Neural progenitor cell (in vitro differentiated cells): ENCODE results near the gene ELFN1. TPM values are rescaled to one million over a fixed set of nuclear protein-coding genes. Genes with fewer than 3 reads are reported as not detected.
A peak's percentile ranks its signal among the peaks of the same experiment; 100 is the strongest.

Experiments
- DNase-seq: peaks from one replicate; pipeline ENCODE4 v3.0.0-alpha.2; 2016; ENCODE audit warnings: low spot score
- H2AFZ ChIP-seq: fragments of 200-600 bp; sonication (generic); replicated peaks from 2 replicates; pipeline ENCODE4 v1.6.1; 2016; ENCODE audit warnings: antibody characterized with exemption
- H3F3A ChIP-seq: fragments of 200-600 bp; sonication (generic); 2 replicates; pipeline ENCODE4 v1.6.1; 2016; ENCODE audit warnings: antibody characterized with exemption, low read depth
- H3K27ac ChIP-seq: fragments of 200-600 bp; sonication (generic); 2 replicates; pipeline ENCODE4 v1.5.1; 2016; ENCODE audit warnings: mild to moderate bottlenecking
- H3K27me3 ChIP-seq: fragments of 200-600 bp; sonication (generic); 2 replicates; pipeline ENCODE4 v1.6.1; 2016; ENCODE audit warnings: mild to moderate bottlenecking, moderate library complexity
- H3K36me3 ChIP-seq: fragments of 200-600 bp; sonication (generic); 2 replicates; pipeline ENCODE4 v1.5.1; 2016
- H3K4me1 ChIP-seq: fragments of 200-600 bp; sonication (generic); 2 replicates; pipeline ENCODE4 v1.6.1; 2016; ENCODE audit warnings: mixed run types
- H3K4me2 ChIP-seq: fragments of 200-600 bp; sonication (generic); 2 replicates; pipeline ENCODE4 v1.6.1; 2016
- H3K4me3 ChIP-seq: fragments of 200-600 bp; sonication (generic); 2 replicates; pipeline ENCODE4 v1.5.1; 2016
- H3K79me2 ChIP-seq: fragments of 200-600 bp; sonication (generic); 2 replicates; pipeline ENCODE4 v1.6.1; 2016; ENCODE audit warnings: low read depth
- H3K9ac ChIP-seq: fragments of 200-600 bp; sonication (generic); 2 replicates; pipeline ENCODE4 v1.6.1; 2016
- H3K9me3 ChIP-seq: fragments of 200-600 bp; sonication (generic); 2 replicates; pipeline ENCODE4 v1.5.1; 2016; ENCODE audit warnings: low read depth
- H4K20me1 ChIP-seq: fragments of 200-600 bp; sonication (generic); 2 replicates; pipeline ENCODE4 v1.6.1; 2016; ENCODE audit warnings: low read depth
- H3K27ac Mint-ChIP-seq: 3 replicates; pipeline ENCODE4 v1.8.0; 2021; ENCODE audit warnings: mixed read lengths
- H3K27me3 Mint-ChIP-seq: 2 replicates; pipeline ENCODE4 v1.8.0; 2022; ENCODE audit warnings: low read depth, mild to moderate bottlenecking, inconsistent platforms, moderate library complexity, mixed read lengths; ENCODE audit not compliant: insufficient read depth
- H3K36me3 Mint-ChIP-seq: 3 replicates; pipeline ENCODE4 v1.8.0; 2021; ENCODE audit warnings: mixed read lengths
- H3K4me1 Mint-ChIP-seq: 3 replicates; pipeline ENCODE4 v1.8.0; 2021; ENCODE audit warnings: mixed read lengths
- H3K4me3 Mint-ChIP-seq: 3 replicates; pipeline ENCODE4 v1.8.0; 2021; ENCODE audit warnings: mild to moderate bottlenecking, moderate library complexity, mixed read lengths
- H3K9me3 Mint-ChIP-seq: 3 replicates; pipeline ENCODE4 v1.8.0; 2020; ENCODE audit warnings: mixed read lengths
- CTCF ChIP-seq: fragments of 200-600 bp; sonication (generic); IDR thresholded peaks from 2 replicates; pipeline ENCODE4 v1.5.1; 2017; ENCODE audit warnings: antibody characterized with exemption, mild to moderate bottlenecking
- EZH2 ChIP-seq: fragments of 200-600 bp; sonication (generic); IDR thresholded peaks from 2 replicates; pipeline ENCODE4 v1.6.1; 2017; ENCODE audit warnings: antibody characterized with exemption, mild to moderate bottlenecking, moderate library complexity
- EZH2phosphoT487 ChIP-seq: fragments of 200-600 bp; sonication (generic); IDR thresholded peaks from 2 replicates; pipeline ENCODE4 v1.6.1; 2017; ENCODE audit warnings: antibody characterized with exemption
- total RNA-seq: library from RNA; depleted of rRNA; stranded (reverse); fragments of >200 nt; gene quantifications from 2 replicates; pipeline ENCODE4 v1.2.3, GENCODE V29; 2015; ENCODE audit warnings: low replicate concordance

Gene ELFN1
- total RNA-seq, 1 donor from 2014 or later = 2.2 TPM

GRCh38 chr7:1736484-1736817 is 66.4 kb downstream of the ELFN1 start:
- DNase-seq = no peak
- Histone ChIP-seq H3K4me1 (no peaks in the 10 kb centered on the region), H3K27ac (no peak overlapping the region), H3K4me3 (no peak overlapping the region), H4K20me1 (peaks cover 10% of the 10 kb centered on the region), H3K4me2 (no peak overlapping the region), H3K27me3 (no peaks in the 10 kb centered on the region), H3F3A (no peaks in the 10 kb centered on the region), H3K9ac (no peak overlapping the region), H3K36me3 (no peaks in the 10 kb centered on the region), H3K79me2 (no peaks in the 10 kb centered on the region), H2AFZ (no peak overlapping the region), H3K9me3 (no peaks in the 10 kb centered on the region)
- TF ChIP-seq EZH2 (no peak), EZH2phosphoT487 (no peak), CTCF (no peak)
- H3K36me3 Mint-ChIP-seq = no peaks in the 10 kb centered on the region
- H3K9me3 Mint-ChIP-seq = no peaks in the 10 kb centered on the region
- H3K27me3 Mint-ChIP-seq = peaks cover 7% of the 10 kb centered on the region
- peak overlapping the region; percentile 33 for H3K27ac Mint-ChIP-seq
- H3K4me1 Mint-ChIP-seq = peaks cover 22% of the 10 kb centered on the region
- no peak overlapping the region for H3K4me3 Mint-ChIP-seq

- Histone ChIP-seq H3K27ac (no peak overlapping the region), H3K9me3 (no peaks in the 10 kb centered on the region), H3K79me2 (no peaks in the 10 kb centered on the region), H3K9ac (no peak overlapping the region), H3K4me3 (no peak overlapping the region), H3K27me3 (no peaks in the 10 kb centered on the region), H2AFZ (no peak overlapping the region), H3F3A (no peaks in the 10 kb centered on the region), H3K4me2 (no peak overlapping the region), H3K4me1 (no peaks in the 10 kb centered on the region), H4K20me1 (peaks cover 10% of the 10 kb centered on the region), H3K36me3 (no peaks in the 10 kb centered on the region)
- Mint-ChIP-seq H3K4me1 (peaks cover 22% of the 10 kb centered on the region), H3K27ac (no peak overlapping the region), H3K9me3 (no peaks in the 10 kb centered on the region), H3K36me3 (no peaks in the 10 kb centered on the region), H3K27me3 (peaks cover 7% of the 10 kb centered on the region), H3K4me3 (no peak overlapping the region)
- no peak for DNase-seq
- TF ChIP-seq EZH2phosphoT487 (no peak), EZH2 (no peak), CTCF (no peak)
Observed at GRCh38 chr7:1736830-1737229, 66.8 kb downstream of the ELFN1 start.

- H3K4me2 ChIP-seq = no peak overlapping the region
- H3K27ac Mint-ChIP-seq = peak overlapping the region; percentile 25
- H3K4me3 Mint-ChIP-seq = no peak overlapping the region
- H3K27ac ChIP-seq = no peak overlapping the region
- peaks cover 18% of the 10 kb centered on the region for H3K4me1 Mint-ChIP-seq
- TF ChIP-seq CTCF = no peak
- TF ChIP-seq EZH2 = no peak
- TF ChIP-seq EZH2phosphoT487 = no peak
- H3K79me2 ChIP-seq = no peaks in the 10 kb centered on the region
- H3F3A ChIP-seq = no peaks in the 10 kb centered on the region
- no peaks in the 10 kb centered on the region for H3K9me3 ChIP-seq
- H3K36me3 ChIP-seq = no peaks in the 10 kb centered on the region
- H3K4me1 ChIP-seq = no peaks in the 10 kb centered on the region
- H2AFZ ChIP-seq = no peak overlapping the region
- no peak overlapping the region for H3K4me3 ChIP-seq
- H3K36me3 Mint-ChIP-seq = no peaks in the 10 kb centered on the region
- no peaks in the 10 kb centered on the region for H3K27me3 ChIP-seq
- DNase-seq = no peak
- H3K27me3 Mint-ChIP-seq = peaks cover 8% of the 10 kb centered on the region
- no peaks in the 10 kb centered on the region for H3K9me3 Mint-ChIP-seq
- H4K20me1 ChIP-seq = peaks cover 10% of the 10 kb centered on the region
- H3K9ac ChIP-seq = no peak overlapping the region
Observed at GRCh38 chr7:1737523-1737922, 67.4 kb downstream of the ELFN1 start.

- H2AFZ ChIP-seq = no peak overlapping the region
- H3K36me3 ChIP-seq = no peaks in the 10 kb centered on the region
- no peaks in the 10 kb centered on the region for H3K27me3 ChIP-seq
- H3K9me3 Mint-ChIP-seq = no peaks in the 10 kb centered on the region
- H3K4me2 ChIP-seq = no peak overlapping the region
- no peak overlapping the region for H3K4me3 Mint-ChIP-seq
- H3K36me3 Mint-ChIP-seq = no peaks in the 10 kb centered on the region
- no peak overlapping the region for H3K4me3 ChIP-seq
- H3F3A ChIP-seq = no peaks in the 10 kb centered on the region
- DNase-seq = no peak
- TF ChIP-seq EZH2 (no peak), EZH2phosphoT487 (no peak), CTCF (no peak)
- H3K27ac ChIP-seq = no peak overlapping the region
- no peaks in the 10 kb centered on the region for H3K9me3 ChIP-seq
- H3K79me2 ChIP-seq = no peaks in the 10 kb centered on the region
- H3K4me1 ChIP-seq = no peaks in the 10 kb centered on the region
- H3K4me1 Mint-ChIP-seq = peaks cover 21% of the 10 kb centered on the region
- H3K27ac Mint-ChIP-seq = no peak overlapping the region
- H3K27me3 Mint-ChIP-seq = peaks cover 10% of the 10 kb centered on the region
- H4K20me1 ChIP-seq = peaks cover 10% of the 10 kb centered on the region
- no peak overlapping the region for H3K9ac ChIP-seq
Observed at GRCh38 chr7:1737956-1738355, 67.9 kb downstream of the ELFN1 start.
